Tibial nerve (tissue), 4 donors: ENCODE results near the gene PCDHGB7.
"Not testable (repeated sequence)": the region's sequence is repeated elsewhere in the genome, so short reads cannot be mapped to it uniquely, and the experiment has no call there.

Source experiments
- CTCF ChIP-seq, 5 experiments: fragments of 200-600 bp in 3 of 5; fragments of 450-650 bp in 2 of 5; sonication (generic) in 3 of 5; IDR thresholded peaks; one replicate each; pipeline ENCODE4 v1.5.1; 2016 to 2019; ENCODE audit warnings: antibody characterized with exemption in 5 of 5, mild to moderate bottlenecking in 3 of 5, moderate library complexity in 2 of 5
- EP300 ChIP-seq, 2 donors: sonication (generic); formaldehyde crosslinking; IDR thresholded peaks; one replicate each; pipeline ENCODE4 v1.6.1; 2017; ENCODE audit warnings: antibody characterized with exemption in 2 of 2, mild to moderate bottlenecking in 1 of 2

- not testable (repeated sequence) for TF ChIP-seq EP300, CTCF (IDR thresholded peaks at IDR 0.05)
Measured at GRCh38 chr5:141432308-141432707, 14.8 kb downstream of the PCDHGB7 start.
